Midbrain (tissue), 1 donor: ENCODE data around the gene ITFG1.
"Not testable (repeated sequence)": the region's sequence is repeated elsewhere in the genome, so short reads cannot be mapped to it uniquely, and the experiment has no call there.

Source experiments
- DNase-seq: peaks from one replicate; lab custom pipeline; 2025; lab: John Stamatoyannopoulos, UW

Gene ITFG1

DNA sequence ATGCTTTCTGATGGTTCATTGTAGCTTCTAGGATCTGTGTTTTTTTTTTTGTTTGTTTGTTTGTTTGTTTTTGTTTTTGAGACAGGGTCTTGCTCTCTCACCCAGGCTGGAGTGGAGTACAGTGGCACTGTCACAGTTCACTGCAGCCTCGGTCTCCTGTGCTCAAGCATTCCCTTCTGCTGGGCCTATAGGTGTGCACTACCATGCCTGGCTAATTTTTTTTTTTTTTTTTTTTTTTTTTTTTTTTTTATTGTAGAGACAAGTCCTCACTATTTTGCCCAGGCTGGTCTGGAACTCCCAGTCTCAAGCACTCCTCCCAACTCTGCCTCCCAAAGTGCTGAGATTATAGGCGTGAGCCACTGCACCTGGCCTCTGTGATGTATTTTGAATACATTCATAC, 12.1 kb upstream of the ITFG1 start:
- DNase-seq: not testable (repeated sequence)

GRCh38 chr16:47470810-47471209, 9.9 kb upstream of the ITFG1 start:
- DNase-seq: no peak

DNA sequence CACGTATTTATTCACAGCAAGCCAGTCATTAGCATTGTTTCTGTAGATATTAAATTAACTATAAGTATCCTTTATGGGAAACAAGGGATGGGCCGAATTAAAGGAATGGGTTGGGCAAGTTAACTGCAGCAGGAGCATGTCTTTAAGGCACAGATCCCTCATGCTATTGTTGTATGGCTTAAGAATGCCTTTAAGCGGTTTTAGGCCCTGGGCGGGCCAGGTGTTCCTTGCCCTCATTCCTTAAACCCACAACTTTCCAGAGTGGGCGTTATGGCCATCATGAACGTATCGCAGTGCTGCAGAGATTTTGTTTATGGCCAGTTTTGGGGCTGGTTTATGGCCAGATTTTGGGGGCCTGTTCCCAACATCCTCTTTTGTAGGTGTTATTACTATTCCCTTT, 9.3 kb upstream of the ITFG1 start:
- no peak for DNase-seq

DNA sequence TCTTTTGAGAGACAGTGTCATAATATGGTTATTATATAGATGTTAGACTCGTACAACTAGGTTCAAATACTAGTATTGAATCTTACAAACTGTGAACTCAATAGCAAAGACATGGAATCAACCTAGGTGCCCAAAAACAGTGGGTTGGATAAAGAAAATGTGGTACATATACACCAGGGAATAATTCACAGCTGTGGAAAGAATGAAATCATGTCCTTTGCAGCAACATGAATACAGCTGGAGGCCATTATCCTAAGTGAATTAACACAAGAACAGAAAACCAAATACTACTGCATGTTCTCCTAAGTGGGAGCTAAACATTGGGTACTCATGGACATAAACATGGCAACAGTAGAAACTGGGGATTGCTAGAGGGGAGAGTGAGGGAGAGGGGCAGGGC, 8.4 kb upstream of the ITFG1 start:
- no peak for DNase-seq

- not testable (repeated sequence) for DNase-seq
These were observed 7.3 kb upstream of the ITFG1 start for GRCh38 chr16:47468070-47468689.

DNA sequence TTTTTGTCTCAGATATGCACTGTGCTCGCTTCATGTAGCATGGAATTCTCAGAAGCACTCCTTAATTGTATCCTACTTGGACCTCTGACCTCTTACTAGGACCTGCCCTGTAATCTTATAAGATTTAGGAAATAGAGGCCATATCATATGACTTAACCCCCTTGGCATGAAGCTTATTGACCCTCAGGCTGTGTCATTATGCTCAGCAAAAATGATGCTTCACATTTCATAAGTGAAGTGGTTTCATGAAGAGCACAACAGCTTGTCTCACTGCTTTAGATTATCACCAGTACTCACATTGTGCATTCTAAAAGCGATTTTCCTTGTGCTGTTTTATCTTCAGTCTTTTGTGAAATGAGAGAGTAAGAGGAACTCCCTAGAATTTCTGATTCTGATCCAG, 6.6 kb upstream of the ITFG1 start:
- no peak for DNase-seq

- DNase-seq: no peak
These were observed 5.2 kb upstream of the ITFG1 start for GRCh38 chr16:47465919-47466630.

GRCh38 chr16:47463771-47464624, 3.1 kb upstream of the ITFG1 start:
- peak; percentile 37 for DNase-seq

- DNase-seq: peak; percentile 20
These were observed 869 bp upstream of the ITFG1 start for GRCh38 chr16:47461598-47462266.

DNA sequence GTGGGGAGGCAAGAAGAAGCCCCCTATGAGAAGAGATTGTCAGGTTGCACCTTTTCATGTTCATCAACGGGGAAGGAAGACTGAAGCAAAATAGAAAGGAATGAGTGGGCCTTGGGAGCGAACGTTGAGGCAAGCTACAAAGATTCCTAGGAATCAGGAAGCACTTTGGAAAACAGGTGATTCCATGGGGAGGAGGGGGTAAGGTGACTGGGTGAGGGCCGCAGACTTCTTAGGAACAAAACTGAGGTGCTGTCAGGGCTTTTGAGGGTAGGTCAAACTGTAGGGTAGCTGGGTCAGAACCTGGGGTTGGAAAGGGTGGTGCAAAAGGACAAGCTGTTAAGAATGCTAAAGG, 528 bp downstream of the ITFG1 start:
- no peak for DNase-seq

- no peak for DNase-seq
These were observed 1.3 kb downstream of the ITFG1 start for GRCh38 chr16:47459603-47460002.

DNA sequence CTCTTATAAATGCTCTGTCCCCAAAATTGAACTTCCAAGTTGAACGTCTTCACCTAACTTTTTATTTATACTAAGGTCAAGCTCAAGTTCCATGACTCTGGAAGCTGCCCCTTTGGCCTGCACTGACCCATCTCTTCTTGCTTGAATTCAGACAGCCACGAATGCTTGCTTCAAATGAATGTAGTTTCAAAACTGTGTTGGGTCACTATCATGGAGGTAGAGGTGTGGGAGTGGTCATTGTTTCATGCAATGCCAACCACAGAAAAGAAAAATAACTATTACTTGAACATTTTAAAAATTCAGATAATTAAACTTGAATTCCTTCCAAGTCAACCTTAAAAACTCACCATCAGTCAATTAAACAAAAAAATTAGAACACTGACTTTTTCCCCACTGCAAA, 2.5 kb downstream of the ITFG1 start:
- DNase-seq: no peak

DNA sequence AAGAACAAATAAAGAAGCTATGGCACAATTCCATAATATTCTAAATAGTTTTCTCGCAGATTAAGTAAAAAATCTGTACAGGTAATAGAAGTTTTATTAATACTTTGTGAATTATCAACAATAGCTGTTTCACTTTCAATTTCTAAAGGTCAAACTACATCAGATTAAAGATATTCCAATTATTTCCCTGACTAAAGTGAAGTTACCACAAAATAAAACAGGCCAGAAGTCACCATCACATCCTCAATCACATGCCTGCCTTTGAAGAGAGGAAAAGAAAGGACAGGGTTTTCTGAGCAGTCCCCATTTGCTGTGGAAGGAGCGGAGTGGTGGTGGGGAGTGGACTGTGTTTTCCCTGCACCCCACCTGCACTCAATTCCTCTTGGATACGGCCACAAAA, 11.1 kb downstream of the ITFG1 start:
- no peak for DNase-seq

DNA sequence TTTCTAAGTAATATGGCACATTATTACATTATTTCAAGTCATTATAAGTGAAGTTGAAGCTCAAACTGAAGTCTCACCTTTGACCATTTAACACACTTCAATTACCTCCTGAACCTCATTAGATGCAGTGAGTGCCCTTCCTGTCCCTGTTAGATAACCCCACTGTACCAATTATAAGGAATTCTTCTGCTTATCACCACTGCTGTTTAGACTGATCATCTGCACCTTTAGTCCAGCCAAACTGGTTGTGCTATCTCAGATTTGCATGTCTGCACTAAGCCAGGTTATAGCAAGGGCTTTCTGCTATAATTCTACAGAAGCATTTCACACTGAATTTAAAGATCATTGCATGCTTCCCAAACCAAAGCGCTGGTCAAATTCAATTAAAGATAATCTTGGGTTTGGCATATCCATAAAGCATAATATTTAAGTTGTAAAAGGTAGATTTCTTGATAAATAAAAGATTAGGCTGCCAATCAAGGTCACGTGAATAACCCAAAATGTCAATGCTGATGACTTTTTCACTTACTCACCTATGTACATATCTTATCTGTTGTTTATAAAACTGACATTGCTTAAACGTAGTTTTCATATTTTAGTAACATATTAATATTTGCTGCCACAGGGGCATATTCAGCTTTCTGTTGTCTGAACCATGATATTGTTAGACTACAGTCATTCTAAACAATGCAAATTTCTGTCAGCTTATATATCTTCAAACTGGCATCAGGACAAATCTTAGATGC, 11.9 kb downstream of the ITFG1 start:
- DNase-seq: no peak

DNA sequence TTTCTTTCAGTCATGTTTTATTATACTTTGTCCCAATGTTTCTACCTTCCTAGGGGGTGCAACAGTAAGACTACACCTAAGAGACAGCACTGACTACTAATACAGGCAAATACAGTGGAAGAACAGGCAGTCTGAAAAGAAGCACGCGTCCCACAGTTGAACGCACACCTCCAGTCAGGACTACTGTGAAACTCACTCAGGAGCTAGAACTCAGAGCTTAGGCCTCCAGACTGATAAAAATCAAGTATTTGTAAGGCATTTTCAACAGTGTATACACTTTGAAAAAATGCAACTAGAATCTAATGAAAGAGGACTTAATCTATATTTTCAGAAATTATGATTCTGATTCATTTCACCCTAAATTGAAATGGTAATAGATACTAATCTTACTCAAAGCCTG, 14.4 kb downstream of the ITFG1 start:
- no peak for DNase-seq

DNA sequence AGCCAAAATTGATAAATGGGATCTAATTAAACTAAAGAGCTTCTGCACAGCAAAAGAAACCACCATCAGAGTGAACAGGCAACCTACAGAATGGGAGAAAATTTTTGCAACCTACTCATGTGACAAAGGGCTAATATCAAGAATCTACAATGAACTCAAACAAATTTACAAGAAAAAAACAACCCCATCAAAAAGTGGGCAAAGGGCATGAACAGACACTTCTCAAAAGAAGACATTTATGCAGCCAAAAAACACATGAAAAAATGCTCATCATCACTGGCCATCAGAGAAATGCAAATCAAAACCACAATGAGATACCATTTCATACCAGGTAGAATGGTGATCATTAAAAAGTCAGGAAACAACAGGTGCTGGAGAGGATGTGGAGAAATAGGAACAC, 18.0 kb downstream of the ITFG1 start:
- not testable (repeated sequence) for DNase-seq

DNA sequence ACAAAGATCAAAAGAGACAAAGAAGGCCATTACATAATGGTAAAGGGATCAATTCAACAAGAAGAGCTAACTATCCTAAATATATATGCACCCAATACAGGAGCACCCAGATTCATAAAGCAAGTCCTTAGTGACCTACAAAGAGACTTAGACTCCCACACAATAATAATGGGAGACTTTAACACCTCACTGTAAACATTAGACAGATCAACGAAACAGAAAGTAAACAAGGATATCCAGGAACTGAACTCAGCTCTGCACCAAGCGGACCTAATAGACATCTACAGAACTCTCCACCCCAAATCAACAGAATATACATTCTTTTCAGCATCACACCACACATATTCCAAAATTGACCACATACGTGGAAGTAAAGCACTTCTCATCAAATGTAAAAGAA, 20.8 kb downstream of the ITFG1 start:
- not testable (repeated sequence) for DNase-seq

GRCh38 chr16:47434274-47434673, 26.6 kb downstream of the ITFG1 start:
- DNase-seq: not testable (repeated sequence)

GRCh38 chr16:47431960-47432359, 28.9 kb downstream of the ITFG1 start:
- no peak for DNase-seq

GRCh38 chr16:47426806-47427205, 34.1 kb downstream of the ITFG1 start:
- no peak for DNase-seq

GRCh38 chr16:47424846-47425245, 36.0 kb downstream of the ITFG1 start:
- DNase-seq: no peak

DNA sequence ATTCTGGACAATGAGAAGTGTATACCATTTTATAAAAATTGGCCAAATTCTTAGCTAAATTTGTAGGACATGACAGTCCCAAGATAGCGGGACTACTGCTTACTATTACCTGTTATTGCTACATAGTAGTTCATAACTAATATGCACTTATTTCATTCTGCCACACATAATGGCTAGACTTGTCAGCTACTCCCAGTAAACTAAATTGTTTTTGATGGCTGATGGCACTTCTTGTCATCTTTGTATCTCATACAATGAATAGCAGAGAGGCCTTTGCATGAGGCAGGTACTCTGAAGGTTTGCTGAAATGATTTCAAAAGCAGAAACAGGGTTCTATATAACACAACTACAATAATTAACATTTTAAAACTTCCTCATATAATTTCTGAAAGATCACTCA, 44.0 kb downstream of the ITFG1 start:
- DNase-seq: no peak
